GM15510 (cell line): ENCODE measurements around the gene INTS3.

Experiments used
- POLR2A ChIP-seq: IDR thresholded peaks from 3 replicates; pipeline ENCODE4 v1.6.1; 2011; ENCODE audit warnings: borderline replicate concordance; ENCODE audit not compliant: insufficient read length; ENCODE audit errors: extremely low read depth

INTS3 gene, protein sequence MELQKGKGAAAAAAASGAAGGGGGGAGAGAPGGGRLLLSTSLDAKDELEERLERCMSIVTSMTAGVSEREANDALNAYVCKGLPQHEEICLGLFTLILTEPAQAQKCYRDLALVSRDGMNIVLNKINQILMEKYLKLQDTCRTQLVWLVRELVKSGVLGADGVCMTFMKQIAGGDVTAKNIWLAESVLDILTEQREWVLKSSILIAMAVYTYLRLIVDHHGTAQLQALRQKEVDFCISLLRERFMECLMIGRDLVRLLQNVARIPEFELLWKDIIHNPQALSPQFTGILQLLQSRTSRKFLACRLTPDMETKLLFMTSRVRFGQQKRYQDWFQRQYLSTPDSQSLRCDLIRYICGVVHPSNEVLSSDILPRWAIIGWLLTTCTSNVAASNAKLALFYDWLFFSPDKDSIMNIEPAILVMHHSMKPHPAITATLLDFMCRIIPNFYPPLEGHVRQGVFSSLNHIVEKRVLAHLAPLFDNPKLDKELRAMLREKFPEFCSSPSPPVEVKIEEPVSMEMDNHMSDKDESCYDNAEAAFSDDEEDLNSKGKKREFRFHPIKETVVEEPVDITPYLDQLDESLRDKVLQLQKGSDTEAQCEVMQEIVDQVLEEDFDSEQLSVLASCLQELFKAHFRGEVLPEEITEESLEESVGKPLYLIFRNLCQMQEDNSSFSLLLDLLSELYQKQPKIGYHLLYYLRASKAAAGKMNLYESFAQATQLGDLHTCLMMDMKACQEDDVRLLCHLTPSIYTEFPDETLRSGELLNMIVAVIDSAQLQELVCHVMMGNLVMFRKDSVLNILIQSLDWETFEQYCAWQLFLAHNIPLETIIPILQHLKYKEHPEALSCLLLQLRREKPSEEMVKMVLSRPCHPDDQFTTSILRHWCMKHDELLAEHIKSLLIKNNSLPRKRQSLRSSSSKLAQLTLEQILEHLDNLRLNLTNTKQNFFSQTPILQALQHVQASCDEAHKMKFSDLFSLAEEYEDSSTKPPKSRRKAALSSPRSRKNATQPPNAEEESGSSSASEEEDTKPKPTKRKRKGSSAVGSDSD

DNA sequence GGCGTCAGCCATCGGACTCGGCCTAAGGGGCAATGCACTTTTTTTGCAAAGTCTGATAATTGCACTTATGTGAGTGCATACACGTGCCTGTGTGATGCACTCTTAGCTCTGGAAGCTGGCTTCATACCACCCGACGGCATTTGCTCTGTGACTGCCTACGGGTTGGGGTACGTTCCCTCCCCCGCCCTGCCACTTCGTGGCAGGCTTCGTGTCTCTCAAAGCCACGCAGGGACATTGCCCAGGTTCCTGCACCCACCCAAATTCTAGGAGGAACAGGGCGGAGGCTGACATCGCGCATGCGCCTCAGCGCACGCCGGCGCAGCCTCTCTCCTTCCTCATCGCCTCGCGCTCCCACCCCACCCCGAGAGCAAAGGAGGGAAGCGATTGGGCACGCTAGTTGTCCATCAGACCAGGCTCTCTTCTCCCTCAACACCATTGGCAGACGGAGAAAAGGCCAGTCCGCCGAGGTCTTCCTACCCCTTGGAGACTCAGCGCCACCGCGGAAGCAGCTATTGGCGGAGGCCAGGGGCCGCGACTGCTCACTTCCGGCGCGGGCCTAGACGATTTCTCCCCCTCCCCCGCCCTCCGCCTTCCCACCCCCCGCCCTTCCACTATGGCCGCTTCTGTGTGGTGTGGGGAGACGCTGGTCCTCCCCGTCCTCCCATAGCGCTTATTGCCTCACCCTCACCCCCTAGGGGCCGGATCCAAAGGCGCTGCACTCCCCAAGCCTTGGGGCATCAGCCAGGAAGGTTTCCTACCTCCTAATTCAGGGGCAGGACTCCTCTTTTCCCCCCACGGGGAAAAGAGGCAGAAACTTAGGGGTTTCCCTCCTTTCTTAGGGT lies at the start of gene INTS3:
INTS3 (plus strand) TSS at position 588 of the 842 bp plus-strand sequence. CDS start 585 bp downstream, outside the sequence.
- TF ChIP-seq POLR2A: peak; percentile 79

DNA sequence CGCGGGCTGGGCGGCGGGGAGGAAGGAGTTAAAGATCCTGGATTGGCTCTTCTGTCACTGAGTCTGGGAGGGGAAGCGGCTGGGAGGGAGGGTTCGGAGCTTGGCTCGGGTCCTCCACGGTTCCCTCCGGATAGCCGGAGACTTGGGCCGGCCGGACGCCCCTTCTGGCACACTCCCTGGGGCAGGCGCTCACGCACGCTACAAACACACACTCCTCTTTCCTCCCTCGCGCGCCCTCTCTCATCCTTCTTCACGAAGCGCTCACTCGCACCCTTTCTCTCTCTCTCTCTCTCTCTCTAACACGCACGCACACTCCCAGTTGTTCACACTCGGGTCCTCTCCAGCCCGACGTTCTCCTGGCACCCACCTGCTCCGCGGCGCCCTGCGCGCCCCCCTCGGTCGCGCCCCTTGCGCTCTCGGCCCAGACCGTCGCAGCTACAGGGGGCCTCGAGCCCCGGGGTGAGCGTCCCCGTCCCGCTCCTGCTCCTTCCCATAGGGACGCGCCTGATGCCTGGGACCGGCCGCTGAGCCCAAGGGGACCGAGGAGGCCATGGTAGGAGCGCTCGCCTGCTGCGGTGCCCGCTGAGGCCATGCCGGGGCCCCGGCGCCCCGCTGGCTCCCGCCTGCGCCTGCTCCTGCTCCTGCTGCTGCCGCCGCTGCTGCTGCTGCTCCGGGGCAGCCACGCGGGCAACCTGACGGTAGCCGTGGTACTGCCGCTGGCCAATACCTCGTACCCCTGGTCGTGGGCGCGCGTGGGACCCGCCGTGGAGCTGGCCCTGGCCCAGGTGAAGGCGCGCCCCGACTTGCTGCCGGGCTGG lies 49.1 kb upstream of the INTS3 start, which contains the start of gene NPR1:
NPR1 (plus strand) TSS at position 170 of the 818 bp plus-strand sequence; CDS start at position 591, 421 bp downstream.
- TF ChIP-seq POLR2A: no peak

DNA sequence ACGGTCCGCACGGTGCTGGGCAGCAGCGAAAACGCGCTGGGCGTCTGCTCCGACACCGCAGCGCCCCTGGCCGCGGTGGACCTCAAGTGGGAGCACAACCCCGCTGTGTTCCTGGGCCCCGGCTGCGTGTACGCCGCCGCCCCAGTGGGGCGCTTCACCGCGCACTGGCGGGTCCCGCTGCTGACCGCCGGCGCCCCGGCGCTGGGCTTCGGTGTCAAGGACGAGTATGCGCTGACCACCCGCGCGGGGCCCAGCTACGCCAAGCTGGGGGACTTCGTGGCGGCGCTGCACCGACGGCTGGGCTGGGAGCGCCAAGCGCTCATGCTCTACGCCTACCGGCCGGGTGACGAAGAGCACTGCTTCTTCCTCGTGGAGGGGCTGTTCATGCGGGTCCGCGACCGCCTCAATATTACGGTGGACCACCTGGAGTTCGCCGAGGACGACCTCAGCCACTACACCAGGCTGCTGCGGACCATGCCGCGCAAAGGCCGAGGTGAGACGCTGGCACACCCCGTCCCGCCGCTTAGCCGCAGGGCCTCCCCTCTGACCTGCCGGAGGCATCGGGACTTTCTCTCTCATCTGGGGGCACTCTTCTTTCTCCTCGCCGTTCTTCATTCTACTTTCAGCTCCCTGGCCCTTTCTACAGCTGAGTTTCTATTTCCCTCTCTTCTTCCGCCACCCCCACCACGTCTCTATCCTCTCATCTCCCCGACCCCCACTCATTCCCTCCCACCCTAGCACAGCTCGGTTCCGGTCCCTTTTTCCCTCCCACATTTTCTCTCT lies 48.3 kb upstream of the INTS3 start:
- TF ChIP-seq POLR2A: no peak

DNA sequence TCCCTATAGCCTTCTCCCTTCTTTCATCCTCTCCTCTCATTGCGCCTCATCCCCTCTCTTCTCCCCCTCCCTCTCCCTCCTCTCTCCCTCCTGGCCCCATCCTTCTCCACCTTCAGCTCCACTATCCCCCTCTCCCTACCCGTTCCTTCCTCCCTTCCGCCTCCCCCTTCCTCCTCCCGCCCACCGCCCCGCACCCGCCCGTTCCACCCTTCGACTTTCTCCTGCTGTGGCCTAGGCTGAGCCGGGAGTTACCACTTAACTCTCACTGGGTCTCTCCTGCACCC lies 47.8 kb upstream of the INTS3 start:
- no peak for TF ChIP-seq POLR2A

DNA sequence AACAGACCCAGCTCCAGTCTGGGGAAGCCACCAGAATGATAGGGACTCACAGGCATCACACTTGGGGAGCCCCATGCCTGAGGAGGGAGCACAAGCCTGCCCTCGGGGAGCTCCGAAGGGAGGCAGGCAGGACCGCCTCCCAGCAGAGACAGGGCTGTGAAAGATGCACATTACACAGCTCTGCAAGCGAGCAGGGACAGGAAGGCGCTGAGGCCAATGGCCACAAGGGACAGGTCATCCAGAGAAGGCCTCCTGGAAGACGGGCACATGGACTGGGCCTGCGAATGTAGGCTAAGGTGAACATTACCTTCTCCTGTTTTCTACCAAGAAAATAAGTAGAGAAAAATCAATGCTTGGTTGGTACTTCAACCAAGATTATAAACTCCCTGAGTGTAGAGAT lies 45.1 kb upstream of the INTS3 start:
- TF ChIP-seq POLR2A: no peak

DNA sequence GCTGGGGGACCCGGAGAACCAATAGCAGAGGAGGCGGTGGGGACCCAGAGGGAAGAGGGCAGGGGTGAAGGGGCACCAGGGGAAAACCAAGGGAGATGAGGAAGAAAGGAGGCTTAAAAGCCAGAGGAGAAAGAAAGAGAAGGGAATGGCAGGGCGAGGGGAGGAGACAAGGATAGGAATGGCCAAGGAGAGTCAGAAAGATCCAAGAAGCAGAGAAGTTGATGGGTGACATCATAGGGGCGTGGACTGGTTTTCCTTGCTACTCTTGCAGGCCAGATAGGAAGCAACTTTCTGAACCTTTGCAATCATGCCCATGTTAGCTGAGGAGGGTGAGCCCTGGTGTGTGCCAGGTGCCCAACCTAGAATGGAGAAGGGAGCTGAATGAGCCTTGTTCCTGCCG lies 44.0 kb upstream of the INTS3 start:
- TF ChIP-seq POLR2A: no peak

DNA sequence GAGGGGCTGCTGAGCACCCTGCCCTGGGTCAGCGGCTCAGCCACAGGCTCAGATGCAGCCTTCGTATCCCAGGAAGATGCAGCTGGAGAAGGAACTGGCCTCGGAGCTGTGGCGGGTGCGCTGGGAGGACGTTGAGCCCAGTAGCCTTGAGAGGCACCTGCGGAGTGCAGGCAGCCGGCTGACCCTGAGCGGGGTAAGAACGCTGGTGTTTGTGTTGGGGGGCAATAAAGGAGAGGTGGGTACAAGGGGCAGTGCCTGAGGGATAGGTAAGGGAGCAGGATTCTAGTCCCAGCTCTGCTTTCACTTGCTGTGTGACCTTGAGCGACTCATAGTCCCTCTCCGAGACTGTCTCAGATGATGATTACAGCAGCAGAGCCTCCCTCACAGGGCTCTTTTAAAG lies 43.0 kb upstream of the INTS3 start:
- no peak for TF ChIP-seq POLR2A

DNA sequence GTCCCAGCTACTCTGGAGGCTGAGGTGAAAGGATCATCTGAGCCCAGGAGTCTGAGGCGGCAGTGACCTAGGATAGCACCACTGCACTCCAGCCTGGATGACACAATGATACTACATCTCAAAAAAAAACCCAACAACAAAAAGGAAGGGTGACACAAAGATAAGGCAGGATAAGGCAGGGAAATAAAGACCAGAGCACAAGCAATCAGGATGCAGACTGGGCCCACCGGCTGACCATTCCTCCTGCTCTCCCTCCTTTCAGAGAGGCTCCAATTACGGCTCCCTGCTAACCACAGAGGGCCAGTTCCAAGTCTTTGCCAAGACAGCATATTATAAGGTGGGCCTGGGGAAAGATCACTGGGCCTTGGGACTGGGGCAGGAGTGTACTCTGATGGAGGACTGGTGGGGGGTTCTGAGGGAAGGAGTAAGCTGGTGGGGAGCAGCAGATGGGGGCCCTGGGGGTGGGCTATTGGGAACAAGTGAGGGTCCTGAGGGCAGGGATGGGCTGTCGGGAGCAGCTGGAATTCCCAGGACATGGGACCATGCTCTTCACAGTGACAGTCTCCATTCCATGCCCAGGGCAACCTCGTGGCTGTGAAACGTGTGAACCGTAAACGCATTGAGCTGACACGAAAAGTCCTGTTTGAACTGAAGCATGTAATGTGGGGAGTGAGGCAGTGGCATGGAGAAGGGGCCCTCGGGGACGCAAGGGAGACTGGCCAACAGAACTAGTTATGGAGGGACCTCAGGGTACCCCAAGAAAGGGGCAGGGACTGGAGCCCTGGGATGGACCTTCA lies 42.1 kb upstream of the INTS3 start:
- no peak for TF ChIP-seq POLR2A

DNA sequence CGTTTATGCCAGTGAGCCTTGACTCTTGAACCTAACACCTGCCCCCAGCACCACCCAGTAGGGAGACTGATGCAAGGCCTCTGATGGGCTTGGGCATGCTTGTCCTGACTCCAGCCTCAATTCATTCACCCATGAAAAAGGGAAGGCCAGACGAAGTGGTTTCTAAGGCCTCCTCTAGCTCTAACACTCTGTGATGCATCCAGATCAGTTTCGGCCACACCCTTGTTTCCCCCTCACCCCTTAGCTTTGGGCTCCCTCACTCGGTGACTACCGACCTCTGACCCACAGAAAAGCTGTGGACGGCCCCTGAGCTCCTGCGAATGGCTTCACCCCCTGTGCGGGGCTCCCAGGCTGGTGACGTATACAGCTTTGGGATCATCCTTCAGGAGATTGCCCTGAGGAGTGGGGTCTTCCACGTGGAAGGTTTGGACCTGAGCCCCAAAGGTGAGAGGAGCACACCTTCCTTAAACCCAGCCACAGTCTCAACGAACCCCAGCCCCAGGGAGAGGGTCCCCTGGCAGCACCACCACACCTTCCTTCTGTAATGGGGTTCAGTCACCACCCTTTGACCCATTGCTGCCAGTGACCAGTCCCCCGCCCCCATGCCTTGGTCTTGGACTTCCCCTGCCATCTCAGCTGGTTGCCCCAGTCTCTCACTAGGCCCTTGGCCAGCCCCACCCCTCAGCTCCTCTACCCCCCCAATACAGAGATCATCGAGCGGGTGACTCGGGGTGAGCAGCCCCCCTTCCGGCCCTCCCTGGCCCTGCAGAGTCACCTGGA lies 40.3 kb upstream of the INTS3 start:
- TF ChIP-seq POLR2A: no peak

DNA sequence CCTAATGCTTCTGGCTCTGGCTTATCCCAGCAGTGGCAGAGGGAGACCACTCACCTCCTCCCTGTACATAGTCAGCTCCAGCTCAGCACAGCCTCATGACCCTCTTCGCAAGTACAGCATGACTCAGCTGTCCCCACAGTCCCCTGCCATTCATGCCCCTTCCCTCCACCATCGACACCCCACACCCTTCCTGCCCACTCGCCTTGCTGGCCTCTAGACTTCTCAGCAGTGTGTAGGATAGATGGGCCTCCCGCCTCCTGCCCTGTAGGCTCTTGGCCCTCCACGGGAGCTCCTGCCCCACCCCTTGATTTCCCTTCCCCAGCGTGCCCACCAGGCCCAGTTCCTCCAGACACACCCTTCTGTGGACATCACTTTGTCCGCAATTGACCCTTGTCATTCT lies 39.6 kb upstream of the INTS3 start:
- no peak for TF ChIP-seq POLR2A

DNA sequence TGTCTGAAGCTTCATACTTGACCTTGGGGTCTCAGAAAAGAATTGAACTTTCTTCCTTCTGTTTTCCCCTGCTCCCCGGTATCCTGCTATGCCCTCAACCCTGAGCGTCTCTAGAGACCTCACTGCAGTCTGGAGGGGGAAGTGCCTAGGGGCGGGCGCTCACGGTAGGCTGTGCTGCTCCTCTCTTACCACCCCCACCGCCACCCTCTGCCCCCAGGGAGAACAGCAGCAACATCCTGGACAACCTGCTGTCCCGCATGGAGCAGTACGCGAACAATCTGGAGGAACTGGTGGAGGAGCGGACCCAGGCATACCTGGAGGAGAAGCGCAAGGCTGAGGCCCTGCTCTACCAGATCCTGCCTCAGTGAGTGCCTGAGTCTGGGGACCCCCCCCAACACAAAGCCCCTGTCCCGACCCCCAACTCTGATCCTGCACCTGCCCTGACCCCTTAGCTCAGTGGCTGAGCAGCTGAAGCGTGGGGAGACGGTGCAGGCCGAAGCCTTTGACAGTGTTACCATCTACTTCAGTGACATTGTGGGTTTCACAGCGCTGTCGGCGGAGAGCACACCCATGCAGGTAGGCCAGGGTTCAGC lies 39.0 kb upstream of the INTS3 start:
- TF ChIP-seq POLR2A: no peak
